ENCODE results near the gene ZNFX1.

The ZNFX1 gene

GRCh38 chr20:49231471-49231870 lies 46.4 kb downstream of the ZNFX1 start:
- Histone ChIP-seq H3K4me3 (IDR thresholded peaks at IDR 0.05; ENCODE audit: insufficient read depth, low read depth, low read length) (no peak overlapping the region), H3K9ac (no peak overlapping the region), H3K27ac (no peak overlapping the region), H3K4me1 (ENCODE audit: low read depth, poor library complexity, severe bottlenecking) (no peaks in the 10 kb centered on the region), H3K4me2 (no peak overlapping the region), H3K36me3 (ENCODE audit: insufficient read depth) (peaks cover 34% of the 10 kb centered on the region; the same call in 1 of the 2 replicates), H3K27me3 (ENCODE audit: insufficient read depth, low read depth) (no peaks in the 10 kb centered on the region), H2AFZ (ENCODE audit: low read depth) (no peak overlapping the region), H3K79me2 (ENCODE audit: insufficient read depth, low read depth) (no peaks in the 10 kb centered on the region; the same call in 1 of the 2 replicates), H4K20me1 (ENCODE audit: insufficient read depth) (no peaks in the 10 kb centered on the region)
- TF ChIP-seq CTCF (conservative IDR thresholded peaks at IDR 0.05; ENCODE audit: low read depth, low read length) = no peak

GRCh38 chr20:49230561-49231133 lies 47.2 kb downstream of the ZNFX1 start:
- no peak overlapping the region for H3K9ac ChIP-seq
- H3K4me3 ChIP-seq (IDR thresholded peaks at IDR 0.05; ENCODE audit: insufficient read depth, low read depth, low read length) = no peak overlapping the region
- no peak overlapping the region for H2AFZ ChIP-seq (ENCODE audit: low read depth)
- no peaks in the 10 kb centered on the region for H3K4me1 ChIP-seq (ENCODE audit: low read depth, poor library complexity, severe bottlenecking)
- H3K27ac ChIP-seq = no peak overlapping the region
- H3K4me2 ChIP-seq = no peak overlapping the region
- no peak for TF ChIP-seq CTCF (conservative IDR thresholded peaks at IDR 0.05; ENCODE audit: low read depth, low read length)
- no peaks in the 10 kb centered on the region for H4K20me1 ChIP-seq (ENCODE audit: insufficient read depth)
- no peaks in the 10 kb centered on the region; the same call in 1 of the 2 replicates for H3K79me2 ChIP-seq (ENCODE audit: insufficient read depth, low read depth)
- no peaks in the 10 kb centered on the region for H3K27me3 ChIP-seq (ENCODE audit: insufficient read depth, low read depth)
- peaks cover 37% of the 10 kb centered on the region; the same call in 1 of the 2 replicates for H3K36me3 ChIP-seq (ENCODE audit: insufficient read depth)

- no peak overlapping the region for H3K9ac ChIP-seq
- no peak overlapping the region for H2AFZ ChIP-seq (ENCODE audit: low read depth)
- TF ChIP-seq CTCF (conservative IDR thresholded peaks at IDR 0.05; ENCODE audit: low read depth, low read length) = no peak
- no peaks in the 10 kb centered on the region for H3K4me1 ChIP-seq (ENCODE audit: low read depth, poor library complexity, severe bottlenecking)
- H3K27me3 ChIP-seq (ENCODE audit: insufficient read depth, low read depth) = no peaks in the 10 kb centered on the region
- no peak overlapping the region for H3K4me3 ChIP-seq (IDR thresholded peaks at IDR 0.05; ENCODE audit: insufficient read depth, low read depth, low read length)
- H3K36me3 ChIP-seq (ENCODE audit: insufficient read depth) = peaks cover 38% of the 10 kb centered on the region; the same call in 1 of the 2 replicates
- H3K27ac ChIP-seq = no peak overlapping the region
- H3K4me2 ChIP-seq = no peak overlapping the region
- no peaks in the 10 kb centered on the region; the same call in 1 of the 2 replicates for H3K79me2 ChIP-seq (ENCODE audit: insufficient read depth, low read depth)
- H4K20me1 ChIP-seq (ENCODE audit: insufficient read depth) = no peaks in the 10 kb centered on the region
Measured at GRCh38 chr20:49230021-49230420, 47.8 kb downstream of the ZNFX1 start.

GRCh38 chr20:49229381-49229780 lies 48.5 kb downstream of the ZNFX1 start:
- Histone ChIP-seq H2AFZ (ENCODE audit: low read depth) (no peak overlapping the region), H3K4me2 (no peak overlapping the region), H3K27me3 (ENCODE audit: insufficient read depth, low read depth) (no peaks in the 10 kb centered on the region), H3K36me3 (ENCODE audit: insufficient read depth) (peaks cover 37% of the 10 kb centered on the region; the same call in 1 of the 2 replicates), H3K9ac (no peak overlapping the region), H3K79me2 (ENCODE audit: insufficient read depth, low read depth) (no peaks in the 10 kb centered on the region; the same call in 1 of the 2 replicates), H3K4me1 (ENCODE audit: low read depth, poor library complexity, severe bottlenecking) (no peaks in the 10 kb centered on the region), H3K27ac (no peak overlapping the region), H3K4me3 (IDR thresholded peaks at IDR 0.05; ENCODE audit: insufficient read depth, low read depth, low read length) (no peak overlapping the region), H4K20me1 (ENCODE audit: insufficient read depth) (no peaks in the 10 kb centered on the region)
- TF ChIP-seq CTCF (conservative IDR thresholded peaks at IDR 0.05; ENCODE audit: low read depth, low read length) = no peak

Measured in KMS-11 (cell line).